ENCODE measurements around the gene KRT86. TPM values are rescaled to one million over a fixed set of nuclear protein-coding genes. Genes with fewer than 3 reads are reported as not detected.
"Not testable (repeated sequence)": the region's sequence is repeated elsewhere in the genome, so short reads cannot be mapped to it uniquely, and the experiment has no call there.

KRT86 gene
- polyA plus RNA-seq, 1 donor, result 0.97 TPM

GRCh38 chr12:52296572-52297215 lies 22.2 kb downstream of the KRT86 start:
- no peaks in the 10 kb centered on the region for H3K9me3 ChIP-seq (ENCODE audit: control insufficient read depth, low read depth, low read length)
- H3K4me3 ChIP-seq (ENCODE audit: low read length), result no peak overlapping the region
- peaks cover 36% of the 10 kb centered on the region for H3K27me3 ChIP-seq (ENCODE audit: control insufficient read depth, insufficient read depth, low read length)
- no peaks in the 10 kb centered on the region for H3K4me1 ChIP-seq (ENCODE audit: control insufficient read depth, insufficient read depth, low read length)
- no peak for DNase-seq
- no peaks in the 10 kb centered on the region for H3K36me3 ChIP-seq (ENCODE audit: control insufficient read depth, insufficient read depth, low read length)
- H3K27ac ChIP-seq (ENCODE audit: low read length), result no peak overlapping the region
- no CpG with 5 or more reads among the region's 5 CpGs for WGBS (ENCODE audit: insufficient coverage, low lambda C conversion rate)

GRCh38 chr12:52298677-52299190 lies 24.3 kb downstream of the KRT86 start:
- H3K27me3 ChIP-seq (ENCODE audit: control insufficient read depth, insufficient read depth, low read length), result peaks cover 26% of the 10 kb centered on the region
- no peak overlapping the region for H3K27ac ChIP-seq (ENCODE audit: low read length)
- DNase-seq, result no peak
- no peaks in the 10 kb centered on the region for H3K36me3 ChIP-seq (ENCODE audit: control insufficient read depth, insufficient read depth, low read length)
- no peak overlapping the region for H3K4me3 ChIP-seq (ENCODE audit: low read length)
- WGBS (ENCODE audit: insufficient coverage, low lambda C conversion rate), result 0% methylated on average over 1 of the region's 4 CpGs
- no peaks in the 10 kb centered on the region for H3K9me3 ChIP-seq (ENCODE audit: control insufficient read depth, low read depth, low read length)
- no peaks in the 10 kb centered on the region for H3K4me1 ChIP-seq (ENCODE audit: control insufficient read depth, insufficient read depth, low read length)

DNA sequence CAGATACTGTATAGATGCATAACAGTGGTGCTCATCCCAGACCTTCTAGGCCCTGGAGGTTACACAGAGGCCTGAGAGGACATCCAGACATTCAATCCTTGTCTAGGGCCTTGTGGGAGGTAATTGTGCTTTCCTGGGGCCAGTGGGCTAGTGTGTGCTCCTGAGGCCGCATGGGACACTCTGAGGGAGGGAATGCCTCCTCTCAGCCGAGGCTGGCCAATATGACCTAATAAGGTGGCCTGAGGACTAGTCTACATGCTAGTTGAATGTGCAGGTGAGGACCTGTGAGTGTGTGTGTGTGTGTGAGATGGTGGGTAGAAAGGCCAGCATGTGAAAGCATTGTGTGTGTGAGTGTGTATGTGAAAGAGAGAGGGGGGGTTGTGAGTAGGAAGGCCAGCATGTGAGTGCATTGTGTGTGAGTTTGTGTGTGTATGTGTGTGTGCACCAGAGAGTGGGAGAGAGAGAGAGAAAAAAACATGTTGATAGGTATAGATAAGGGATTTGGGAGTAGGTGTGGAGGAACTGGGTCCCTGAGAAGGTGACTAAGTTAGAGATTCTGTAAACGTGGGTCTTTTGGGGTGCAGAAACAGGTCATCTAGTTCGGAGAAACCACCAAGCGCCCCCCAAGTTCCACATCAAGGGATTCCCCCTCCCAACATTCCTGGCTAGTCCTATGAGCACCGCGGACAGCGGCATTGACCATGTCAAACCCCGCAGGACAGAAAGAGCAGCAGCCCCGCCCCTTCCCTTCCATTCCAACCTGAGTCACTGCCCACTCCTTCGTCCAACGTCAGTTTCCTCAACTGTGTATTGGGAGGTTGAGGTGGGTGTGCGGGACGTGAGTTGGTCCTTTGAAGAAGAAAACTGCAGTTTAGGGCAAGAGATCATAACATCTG lies 26.6 kb downstream of the KRT86 start:
- Histone ChIP-seq H3K9me3 (ENCODE audit: control insufficient read depth, low read depth, low read length) (no peaks in the 10 kb centered on the region), H3K4me1 (ENCODE audit: control insufficient read depth, insufficient read depth, low read length) (no peaks in the 10 kb centered on the region), H3K27me3 (ENCODE audit: control insufficient read depth, insufficient read depth, low read length) (peaks cover 25% of the 10 kb centered on the region), H3K4me3 (ENCODE audit: low read length) (no peak overlapping the region), H3K27ac (ENCODE audit: low read length) (no peak overlapping the region), H3K36me3 (ENCODE audit: control insufficient read depth, insufficient read depth, low read length) (no peaks in the 10 kb centered on the region)
- WGBS (ENCODE audit: insufficient coverage, low lambda C conversion rate), result no CpG with 5 or more reads among the region's 14 CpGs
- DNase-seq, result no peak

- H3K4me3 ChIP-seq (ENCODE audit: low read length); H3K4me1 ChIP-seq (ENCODE audit: control insufficient read depth, insufficient read depth, low read length); H3K36me3 ChIP-seq (ENCODE audit: control insufficient read depth, insufficient read depth, low read length); H3K27ac ChIP-seq (ENCODE audit: low read length); H3K9me3 ChIP-seq (ENCODE audit: control insufficient read depth, low read depth, low read length); DNase-seq: not testable (repeated sequence)
- no CpG with 5 or more reads among the region's 31 CpGs for WGBS (ENCODE audit: insufficient coverage, low lambda C conversion rate)
- H3K27me3 ChIP-seq (ENCODE audit: control insufficient read depth, insufficient read depth, low read length), result peaks cover 23% of the 10 kb centered on the region
Measured at GRCh38 chr12:52301721-52302120, 27.3 kb downstream of the KRT86 start.

GRCh38 chr12:52302242-52302914 lies 27.9 kb downstream of the KRT86 start:
- peaks cover 20% of the 10 kb centered on the region for H3K27me3 ChIP-seq (ENCODE audit: control insufficient read depth, insufficient read depth, low read length)
- DNase-seq, result not testable (repeated sequence)
- no CpG with 5 or more reads among the region's 5 CpGs for WGBS (ENCODE audit: insufficient coverage, low lambda C conversion rate)

GRCh38 chr12:52304941-52305411 lies 30.5 kb downstream of the KRT86 start:
- no CpG with 5 or more reads among the region's 15 CpGs for WGBS (ENCODE audit: insufficient coverage, low lambda C conversion rate)
- DNase-seq, result not testable (repeated sequence)
- peaks cover 36% of the 10 kb centered on the region for H3K27me3 ChIP-seq (ENCODE audit: control insufficient read depth, insufficient read depth, low read length)

More at GRCh38 chr12:52302242-52302914, 27.9 kb downstream of the KRT86 start:
- not testable (repeated sequence) for H3K36me3 ChIP-seq (ENCODE audit: control insufficient read depth, insufficient read depth, low read length); H3K9me3 ChIP-seq (ENCODE audit: control insufficient read depth, low read depth, low read length); H3K27ac ChIP-seq (ENCODE audit: low read length); H3K4me3 ChIP-seq (ENCODE audit: low read length); H3K4me1 ChIP-seq (ENCODE audit: control insufficient read depth, insufficient read depth, low read length)

GRCh38 chr12:52305921-52306705 lies 31.7 kb downstream of the KRT86 start:
- WGBS (ENCODE audit: insufficient coverage, low lambda C conversion rate), result no CpG with 5 or more reads among the region's 11 CpGs
- Histone ChIP-seq H3K27ac (ENCODE audit: low read length) (no peak overlapping the region), H3K4me1 (ENCODE audit: control insufficient read depth, insufficient read depth, low read length) (peaks cover 2% of the 10 kb centered on the region), H3K27me3 (ENCODE audit: control insufficient read depth, insufficient read depth, low read length) (peaks cover 36% of the 10 kb centered on the region), H3K9me3 (ENCODE audit: control insufficient read depth, low read depth, low read length) (no peaks in the 10 kb centered on the region), H3K36me3 (ENCODE audit: control insufficient read depth, insufficient read depth, low read length) (no peaks in the 10 kb centered on the region), H3K4me3 (ENCODE audit: low read length) (no peak overlapping the region)
- DNase-seq, result no peak

More at GRCh38 chr12:52304941-52305411, 30.5 kb downstream of the KRT86 start:
- H3K36me3 ChIP-seq (ENCODE audit: control insufficient read depth, insufficient read depth, low read length); H3K9me3 ChIP-seq (ENCODE audit: control insufficient read depth, low read depth, low read length); H3K27ac ChIP-seq (ENCODE audit: low read length); H3K4me3 ChIP-seq (ENCODE audit: low read length); H3K4me1 ChIP-seq (ENCODE audit: control insufficient read depth, insufficient read depth, low read length): not testable (repeated sequence)

DNA sequence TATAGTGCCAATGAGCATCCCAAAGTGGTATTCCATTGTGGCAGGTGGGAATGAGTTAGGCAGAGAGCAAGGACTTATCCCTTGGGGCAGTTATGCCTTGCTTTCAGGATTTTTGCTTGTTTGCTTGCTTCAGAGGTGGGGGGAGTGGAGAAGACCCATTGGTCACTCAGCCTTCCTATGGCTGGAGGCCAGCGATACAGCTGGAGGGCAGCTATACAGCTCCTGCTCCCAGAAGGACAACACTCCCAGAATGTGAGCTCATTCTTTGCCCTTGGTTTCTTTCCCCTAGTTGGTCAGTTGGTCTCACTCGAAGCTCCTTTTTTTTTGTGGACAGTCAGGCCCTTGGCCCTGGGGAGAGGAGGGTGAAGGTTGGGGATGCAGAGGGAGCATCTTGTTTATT lies 32.3 kb downstream of the KRT86 start:
- WGBS (ENCODE audit: insufficient coverage, low lambda C conversion rate), result no CpG with 5 or more reads among the region's 2 CpGs

GRCh38 chr12:52307836-52308805 lies 33.7 kb downstream of the KRT86 start:
- Histone ChIP-seq H3K36me3 (ENCODE audit: control insufficient read depth, insufficient read depth, low read length) (no peaks in the 10 kb centered on the region), H3K27ac (ENCODE audit: low read length) (no peak overlapping the region), H3K9me3 (ENCODE audit: control insufficient read depth, low read depth, low read length) (no peaks in the 10 kb centered on the region), H3K4me1 (ENCODE audit: control insufficient read depth, insufficient read depth, low read length) (peaks cover 2% of the 10 kb centered on the region), H3K27me3 (ENCODE audit: control insufficient read depth, insufficient read depth, low read length) (peaks cover 35% of the 10 kb centered on the region), H3K4me3 (ENCODE audit: low read length) (peak overlapping the region; percentile 41)
- no CpG with 5 or more reads among the region's 71 CpGs for WGBS (ENCODE audit: insufficient coverage, low lambda C conversion rate)
- peak; percentile 64 to 89 for DNase-seq

More for the DNA sequence above, 32.3 kb downstream of the KRT86 start:
- H3K4me3 ChIP-seq (ENCODE audit: low read length), result no peak overlapping the region
- peaks cover 2% of the 10 kb centered on the region for H3K4me1 ChIP-seq (ENCODE audit: control insufficient read depth, insufficient read depth, low read length)
- H3K27ac ChIP-seq (ENCODE audit: low read length), result no peak overlapping the region
- no peaks in the 10 kb centered on the region for H3K9me3 ChIP-seq (ENCODE audit: control insufficient read depth, low read depth, low read length)
- H3K27me3 ChIP-seq (ENCODE audit: control insufficient read depth, insufficient read depth, low read length), result peaks cover 34% of the 10 kb centered on the region
- DNase-seq, result no peak
- H3K36me3 ChIP-seq (ENCODE audit: control insufficient read depth, insufficient read depth, low read length), result no peaks in the 10 kb centered on the region
